A673 (cell line): ENCODE results near the gene PEX19. TPM values are rescaled to one million over a fixed set of nuclear protein-coding genes. Genes with fewer than 3 reads are reported as not detected.

Experiments
- BruUV-seq: library from RNA; stranded (reverse); fragments of 400-500 nt; replicated peaks from 2 replicates; lab custom pipeline; 2021; lab: Mats Ljungman, UMichigan
- CTCF ChIA-PET: fragments of 300-600 bp; sonication (Branson Sonifier 250); formaldehyde crosslinking; loops from one replicate; lab custom pipeline; 2022; ENCODE audit warnings: antibody characterized with exemption; lab: Charles Lee
- POLR2A ChIA-PET: fragments of 300-600 bp; sonication (Branson Sonifier 250); formaldehyde crosslinking; loops from one replicate; lab custom pipeline; 2022; ENCODE audit warnings: antibody characterized with exemption; ENCODE audit not compliant: low non-redundant PET; lab: Charles Lee
- DNase-seq: peaks from one replicate; pipeline ENCODE4 v3.0.0-alpha.2; 2015; ENCODE audit warnings: low spot score
- H3K27ac ChIP-seq: fragments of 200-600 bp; sonication (generic); 2 replicates; pipeline ENCODE4 v1.5.1; 2016; ENCODE audit warnings: mixed run types, low read depth, mild to moderate bottlenecking, mixed read lengths, antibody characterized with exemption, low read length; ENCODE audit not compliant: poor library complexity, severe bottlenecking
- H3K27me3 ChIP-seq: fragments of 200-600 bp; sonication (generic); replicated peaks from 2 replicates; pipeline ENCODE4 v1.6.1; 2017; ENCODE audit warnings: mixed run types, low read depth, mild to moderate bottlenecking, mixed read lengths, antibody characterized with exemption, low read length; ENCODE audit not compliant: insufficient read depth, poor library complexity
- H3K36me3 ChIP-seq: fragments of 200-600 bp; sonication (generic); 2 replicates; pipeline ENCODE4 v1.6.1; 2016; ENCODE audit warnings: mixed run types, mild to moderate bottlenecking, mixed read lengths, antibody characterized with exemption, low read length; ENCODE audit not compliant: insufficient read depth, poor library complexity, severe bottlenecking
- H3K4me1 ChIP-seq: fragments of 200-600 bp; sonication (generic); 2 replicates; pipeline ENCODE4 v1.6.1; 2017; ENCODE audit warnings: mixed run types, mild to moderate bottlenecking, mixed read lengths, antibody characterized with exemption, low read length; ENCODE audit not compliant: insufficient read depth, poor library complexity, severe bottlenecking
- H3K4me3 ChIP-seq: fragments of 200-600 bp; sonication (generic); 2 replicates; pipeline ENCODE4 v1.5.1; 2016; ENCODE audit warnings: low read depth, mixed run types, mild to moderate bottlenecking, mixed read lengths, low read length; ENCODE audit not compliant: poor library complexity, severe bottlenecking
- H3K9me3 ChIP-seq: fragments of 200-600 bp; sonication (generic); 2 replicates; pipeline ENCODE4 v1.6.1; 2016; ENCODE audit warnings: mixed run types, low read depth, mild to moderate bottlenecking, mixed read lengths, antibody characterized with exemption, low read length; ENCODE audit not compliant: poor library complexity, severe bottlenecking
- EZH2 ChIP-seq: fragments of 200-600 bp; sonication (generic); IDR thresholded peaks from 2 replicates; pipeline ENCODE4 v1.6.1; 2017; ENCODE audit warnings: borderline replicate concordance, low read depth, mild to moderate bottlenecking, mixed read lengths, antibody characterized with exemption, low read length; ENCODE audit not compliant: poor library complexity, severe bottlenecking
- intact Hi-C: fragments of 100-400 bp; cut with micrococcal nuclease; formaldehyde crosslinking; loops from one replicate; pipeline ENCODE4 v1.10.0; 2022; ENCODE audit not compliant: unreplicated experiment
- total RNA-seq: library from RNA; stranded (reverse); gene quantifications from 2 replicates; pipeline ENCODE4 v1.2.3, GENCODE V29; 2021
- TF ChIP-seq, protein P1 (sequence below): fragments of 300-800, 200-600 bp; sonication (generic); conservative IDR thresholded peaks from 2 replicates; pipeline ENCODE4 v1.5.1; 2017; ENCODE audit warnings: low read depth, mild to moderate bottlenecking, antibody characterized with exemption, low read length, moderate library complexity, mixed read lengths

The PEX19 gene
- total RNA-seq, 1 experiment from 2014 or later = 67.0 TPM

DNA sequence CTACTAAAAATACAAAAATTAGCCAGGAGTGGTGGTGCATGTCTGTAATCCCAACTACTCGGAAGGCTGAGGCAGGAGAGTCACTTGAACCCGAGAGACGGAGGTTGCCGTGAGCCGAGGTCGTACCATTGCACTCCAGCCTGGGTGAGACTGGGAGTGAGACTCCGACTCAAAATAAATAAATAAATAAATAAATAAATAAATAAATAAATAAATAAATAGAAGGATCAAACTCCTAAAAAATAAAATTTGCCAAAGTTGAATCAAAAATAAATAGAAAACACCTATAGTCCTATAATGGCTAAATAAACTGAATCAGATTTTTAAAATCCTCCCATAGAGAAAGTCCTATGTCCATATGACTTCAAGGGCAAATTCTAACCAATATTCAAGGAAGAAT is 15.2 kb upstream of the PEX19 start:
- CTCF ChIA-PET = no interaction called here
- POLR2A ChIA-PET = no interaction called here
- Histone ChIP-seq H3K27me3 (no peaks in the 10 kb centered on the region), H3K4me3 (no peak overlapping the region), H3K36me3 (peaks cover 76% of the 10 kb centered on the region), H3K9me3 (no peaks in the 10 kb centered on the region), H3K4me1 (no peaks in the 10 kb centered on the region), H3K27ac (no peak overlapping the region)
- DNase-seq = no peak
- no peak for TF ChIP-seq EZH2
- TF ChIP-seq, protein P1, sequence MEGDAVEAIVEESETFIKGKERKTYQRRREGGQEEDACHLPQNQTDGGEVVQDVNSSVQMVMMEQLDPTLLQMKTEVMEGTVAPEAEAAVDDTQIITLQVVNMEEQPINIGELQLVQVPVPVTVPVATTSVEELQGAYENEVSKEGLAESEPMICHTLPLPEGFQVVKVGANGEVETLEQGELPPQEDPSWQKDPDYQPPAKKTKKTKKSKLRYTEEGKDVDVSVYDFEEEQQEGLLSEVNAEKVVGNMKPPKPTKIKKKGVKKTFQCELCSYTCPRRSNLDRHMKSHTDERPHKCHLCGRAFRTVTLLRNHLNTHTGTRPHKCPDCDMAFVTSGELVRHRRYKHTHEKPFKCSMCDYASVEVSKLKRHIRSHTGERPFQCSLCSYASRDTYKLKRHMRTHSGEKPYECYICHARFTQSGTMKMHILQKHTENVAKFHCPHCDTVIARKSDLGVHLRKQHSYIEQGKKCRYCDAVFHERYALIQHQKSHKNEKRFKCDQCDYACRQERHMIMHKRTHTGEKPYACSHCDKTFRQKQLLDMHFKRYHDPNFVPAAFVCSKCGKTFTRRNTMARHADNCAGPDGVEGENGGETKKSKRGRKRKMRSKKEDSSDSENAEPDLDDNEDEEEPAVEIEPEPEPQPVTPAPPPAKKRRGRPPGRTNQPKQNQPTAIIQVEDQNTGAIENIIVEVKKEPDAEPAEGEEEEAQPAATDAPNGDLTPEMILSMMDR = no peak
- no TSS peak for BruUV-seq
- intact Hi-C loops = loop anchor here (5.0 kb wide), 1 partner anchor 37 kb away; no protein-coding TSS in a partner anchor

DNA sequence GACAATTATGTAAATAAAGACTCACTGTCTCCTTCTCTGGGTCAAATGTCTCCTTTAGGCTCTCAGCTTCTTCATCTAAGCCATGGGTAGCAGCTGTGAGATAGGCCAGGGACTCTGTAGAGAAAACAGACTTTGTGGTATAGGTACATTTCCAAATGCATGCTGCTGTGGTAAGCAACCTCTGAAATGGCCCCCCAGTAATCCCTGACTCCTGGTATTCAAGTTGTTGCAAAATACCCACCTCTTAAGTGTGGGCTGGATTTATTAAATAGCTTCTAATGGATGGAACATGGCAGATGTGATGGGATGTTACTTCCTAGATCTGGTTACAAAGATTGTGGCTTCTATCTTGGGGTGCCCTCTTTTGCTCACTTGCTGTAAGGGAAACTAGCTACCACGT is 11.1 kb upstream of the PEX19 start:
- H3K4me3 ChIP-seq = no peak overlapping the region
- H3K9me3 ChIP-seq = no peaks in the 10 kb centered on the region
- no peak overlapping the region for H3K27ac ChIP-seq
- DNase-seq = no peak
- TF ChIP-seq EZH2 = no peak
- TF ChIP-seq, protein P1 = no peak
- H3K4me1 ChIP-seq = no peaks in the 10 kb centered on the region
- no TSS peak for BruUV-seq
- intact Hi-C loops = no loop called here
- POLR2A ChIA-PET = no interaction called here
- no peaks in the 10 kb centered on the region for H3K27me3 ChIP-seq
- peaks cover 96% of the 10 kb centered on the region for H3K36me3 ChIP-seq
- CTCF ChIA-PET = no interaction called here

DNA sequence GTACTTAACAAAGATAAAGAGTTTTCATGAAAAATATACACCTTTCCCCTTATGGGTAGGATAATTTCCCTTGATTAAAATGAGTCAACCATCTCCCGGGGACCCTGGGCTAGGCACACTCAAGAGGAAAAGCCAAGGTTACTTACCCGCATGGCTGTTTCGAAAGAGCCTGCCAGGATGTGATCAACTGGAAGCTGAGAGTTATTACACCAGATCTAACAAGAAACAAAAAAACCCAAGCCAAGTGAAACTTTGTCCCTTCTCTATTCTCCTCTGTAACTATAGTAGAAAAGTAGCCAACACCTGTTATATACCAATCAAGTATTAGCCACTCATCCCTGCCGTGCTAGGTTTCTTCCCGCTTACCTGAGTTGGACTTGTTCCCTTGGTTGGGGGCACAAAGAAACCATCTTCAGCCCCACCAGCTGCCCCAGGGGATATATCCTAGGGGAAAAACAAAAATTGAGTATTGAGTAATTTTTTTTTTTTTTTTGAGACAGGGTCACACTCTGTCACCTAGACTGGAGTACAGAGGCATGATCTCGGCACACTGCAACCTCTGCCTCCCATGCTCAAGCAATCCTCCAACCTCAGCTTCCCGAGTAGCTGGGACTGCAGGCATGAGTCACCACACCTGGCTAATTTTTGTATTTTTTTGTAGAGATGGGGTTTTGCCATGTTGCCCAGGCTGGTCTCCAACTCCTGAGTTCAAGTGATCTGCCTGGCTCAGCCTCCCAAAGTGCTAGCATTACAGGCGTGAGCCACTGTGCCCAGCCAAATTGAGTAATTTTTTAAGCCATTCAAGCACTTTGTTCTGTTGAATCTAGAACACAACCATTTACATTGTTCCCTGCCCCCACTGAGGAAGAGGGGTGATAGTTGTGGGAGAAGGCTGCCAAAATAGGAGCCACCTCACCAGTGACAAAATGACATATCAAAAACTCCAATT is 8.4 kb upstream of the PEX19 start:
- ChIA-PET CTCF (interaction anchor here (1.6 to 1.7 kb wide), 2 partner anchors 8 to 83 kb away, joined by 5 to 7 read pairs; no protein-coding TSS in a partner anchor), POLR2A (no interaction called here)
- Histone ChIP-seq H3K4me1 (no peaks in the 10 kb centered on the region), H3K36me3 (peaks cover 87% of the 10 kb centered on the region), H3K9me3 (no peaks in the 10 kb centered on the region), H3K4me3 (no peak overlapping the region), H3K27ac (no peak overlapping the region), H3K27me3 (no peaks in the 10 kb centered on the region)
- DNase-seq = no peak
- intact Hi-C loops = no loop called here
- no TSS peak for BruUV-seq
- no peak for TF ChIP-seq EZH2
- TF ChIP-seq, protein P1 = no peak
